GM18520 (cell line): Measurements from ENCODE around the gene LAMA2.
"Not testable (repeated sequence)": the region's sequence is repeated elsewhere in the genome, so short reads cannot be mapped to it uniquely, and the experiment has no call there.

Experiments
- ATAC-seq: cut with Tn5 transposase; IDR thresholded peaks from one replicate; pipeline ENCODE4 v1.9.1; 2021; ENCODE audit not compliant: unreplicated experiment

The LAMA2 gene

DNA sequence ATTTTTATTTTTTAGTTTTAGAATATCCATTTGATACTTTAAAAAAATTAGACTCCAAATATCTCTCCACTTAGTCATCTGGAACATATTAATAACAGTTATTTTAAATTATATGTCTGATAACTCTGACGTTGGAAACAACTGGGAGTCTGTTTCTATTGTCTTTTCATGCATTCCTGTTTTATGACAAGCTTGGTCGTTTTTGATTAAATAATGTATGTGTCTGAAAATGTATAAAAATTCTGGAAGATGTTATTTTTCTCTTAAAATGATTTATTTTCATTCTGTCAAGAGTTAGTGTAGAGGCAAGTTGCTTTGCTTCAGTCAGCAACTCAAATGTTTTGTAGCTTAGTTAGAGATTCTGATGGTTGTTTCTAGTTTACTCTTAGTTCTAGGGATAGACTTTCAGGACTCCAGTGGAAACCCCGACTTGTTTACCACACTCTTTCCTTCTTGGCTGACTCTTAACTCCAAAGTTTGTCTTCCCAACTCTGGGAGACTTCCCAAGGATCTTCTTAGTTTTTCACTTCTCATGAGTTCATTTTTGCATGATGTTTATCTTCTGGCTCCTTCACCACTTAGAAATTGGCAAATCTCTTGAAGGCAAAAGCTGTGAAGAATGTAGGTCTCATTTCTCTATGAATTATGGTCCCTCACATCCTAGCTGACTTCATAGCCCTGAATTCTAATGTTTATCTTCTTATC, 190.9 kb downstream of the LAMA2 start:
- no peak for ATAC-seq

GRCh38 chr6:129084406-129084805, 201.5 kb downstream of the LAMA2 start:
- ATAC-seq: no peak

DNA sequence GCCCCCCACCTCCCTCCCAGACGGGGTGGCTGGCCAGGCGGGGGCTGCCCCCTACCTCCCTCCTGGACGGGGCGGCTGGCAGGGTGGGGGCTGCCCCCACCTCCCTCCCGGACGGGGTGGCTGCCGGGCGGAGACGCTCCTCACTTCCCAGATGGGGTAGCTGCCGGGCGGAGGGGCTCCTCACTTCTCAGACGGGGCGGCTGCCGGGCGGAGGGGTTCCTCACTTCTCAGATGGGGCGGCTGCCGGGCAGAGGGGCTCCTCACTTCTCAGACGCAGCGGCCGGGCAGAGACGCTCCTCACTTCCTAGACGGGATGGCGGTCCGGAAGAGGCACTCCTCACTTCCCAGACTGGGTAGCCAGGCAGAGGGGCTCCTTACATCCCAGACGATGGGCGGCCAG, 205.5 kb downstream of the LAMA2 start:
- not testable (repeated sequence) for ATAC-seq

- ATAC-seq: no peak
These were observed 206.4 kb downstream of the LAMA2 start for GRCh38 chr6:129089357-129089756.

GRCh38 chr6:129094147-129094546, 211.2 kb downstream of the LAMA2 start:
- no peak for ATAC-seq

DNA sequence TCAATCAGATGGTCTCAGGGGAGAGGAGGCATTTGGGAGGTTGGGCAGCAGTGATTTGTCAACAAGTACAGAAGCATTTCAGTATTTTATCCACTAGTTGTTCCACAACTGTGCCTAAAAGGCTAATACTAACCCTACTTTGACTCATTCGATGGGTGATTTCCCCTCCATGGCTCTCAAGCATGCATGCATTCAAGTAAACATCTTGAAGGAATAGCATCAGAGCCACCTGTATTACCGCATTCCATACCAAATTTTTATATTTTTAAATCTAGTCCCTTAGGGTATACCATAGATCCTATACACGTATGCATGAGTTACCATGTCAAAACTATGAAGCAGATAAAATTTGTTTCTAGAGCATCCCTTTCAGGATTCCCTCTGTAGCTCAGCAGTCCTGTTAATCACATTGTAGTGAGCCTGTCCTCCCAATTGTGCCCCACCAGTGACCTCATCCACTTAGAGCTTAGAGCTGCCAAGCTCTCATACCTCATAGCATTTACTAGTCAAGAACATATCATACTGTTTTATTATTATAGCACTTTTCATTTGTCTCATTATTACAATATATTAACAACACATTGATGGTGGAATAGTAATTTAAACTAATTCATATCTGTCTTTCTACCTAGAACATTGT, 213.8 kb downstream of the LAMA2 start:
- no peak for ATAC-seq

DNA sequence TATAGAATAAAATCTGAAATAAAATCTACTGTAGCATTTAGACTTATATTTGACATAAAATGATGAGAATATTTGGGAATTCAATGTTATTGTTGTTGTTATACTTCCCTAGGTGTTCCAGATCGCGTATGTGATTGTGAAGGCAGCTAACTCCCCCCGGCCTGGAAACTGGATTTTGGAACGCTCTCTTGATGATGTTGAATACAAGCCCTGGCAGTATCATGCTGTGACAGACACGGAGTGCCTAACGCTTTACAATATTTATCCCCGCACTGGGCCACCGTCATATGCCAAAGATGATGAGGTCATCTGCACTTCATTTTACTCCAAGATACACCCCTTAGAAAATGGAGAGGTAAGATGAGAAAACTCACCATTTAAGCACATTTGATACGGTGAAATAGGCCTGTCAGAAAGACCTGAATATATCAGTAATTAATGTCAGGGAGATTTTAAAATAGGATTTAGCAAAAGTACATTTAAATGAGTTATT, 215.2 kb downstream of the LAMA2 start:
- no peak for ATAC-seq

- no peak for ATAC-seq
These were observed 216.8 kb downstream of the LAMA2 start for GRCh38 chr6:129099696-129100095.

- ATAC-seq: no peak
These were observed 217.2 kb downstream of the LAMA2 start for GRCh38 chr6:129100164-129100563.

- no peak for ATAC-seq
These were observed 219.8 kb downstream of the LAMA2 start for GRCh38 chr6:129102741-129103140.

DNA sequence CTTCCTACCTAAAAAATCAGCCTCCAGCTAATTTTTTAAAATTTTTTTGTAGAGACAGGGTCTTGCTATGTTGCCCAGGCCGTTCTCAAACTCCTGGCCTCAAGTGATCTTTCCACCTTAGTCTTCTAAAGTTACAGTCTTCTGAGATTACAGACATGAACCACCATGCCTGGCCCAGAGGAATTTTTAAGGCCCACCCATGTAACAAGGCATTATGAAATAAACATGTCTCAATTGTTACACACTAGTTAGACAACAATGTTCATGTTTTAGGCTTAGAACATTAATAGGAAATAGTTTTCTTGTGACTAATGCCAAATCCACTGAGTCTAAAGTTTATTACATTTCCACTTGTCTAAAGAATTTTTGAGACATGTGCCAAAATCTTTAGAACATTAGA, 221.2 kb downstream of the LAMA2 start:
- no peak for ATAC-seq

DNA sequence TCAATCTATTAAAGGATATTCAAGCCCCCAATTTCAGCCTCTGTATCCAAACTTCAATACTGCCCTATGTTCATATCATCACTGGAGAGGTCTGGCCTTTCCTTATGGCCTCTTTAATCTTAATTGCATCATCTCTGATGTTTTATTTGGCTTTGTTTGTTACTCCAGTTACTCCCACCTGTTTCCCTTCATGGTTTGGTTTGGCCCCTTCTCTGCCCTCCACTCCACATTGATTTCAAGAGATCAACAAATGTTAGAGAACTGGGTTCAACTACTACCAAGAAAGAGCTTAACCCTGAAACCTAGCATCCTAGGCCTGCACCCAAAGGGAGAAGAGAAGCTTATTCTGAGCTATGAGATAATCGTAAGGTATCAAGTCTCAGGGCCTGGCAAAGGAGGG, 221.6 kb downstream of the LAMA2 start:
- no peak for ATAC-seq

- no peak for ATAC-seq
These were observed 222.1 kb downstream of the LAMA2 start for GRCh38 chr6:129105035-129105434.

GRCh38 chr6:129105793-129106192, 222.9 kb downstream of the LAMA2 start:
- ATAC-seq: no peak

GRCh38 chr6:129108337-129108736, 225.4 kb downstream of the LAMA2 start:
- no peak for ATAC-seq

DNA sequence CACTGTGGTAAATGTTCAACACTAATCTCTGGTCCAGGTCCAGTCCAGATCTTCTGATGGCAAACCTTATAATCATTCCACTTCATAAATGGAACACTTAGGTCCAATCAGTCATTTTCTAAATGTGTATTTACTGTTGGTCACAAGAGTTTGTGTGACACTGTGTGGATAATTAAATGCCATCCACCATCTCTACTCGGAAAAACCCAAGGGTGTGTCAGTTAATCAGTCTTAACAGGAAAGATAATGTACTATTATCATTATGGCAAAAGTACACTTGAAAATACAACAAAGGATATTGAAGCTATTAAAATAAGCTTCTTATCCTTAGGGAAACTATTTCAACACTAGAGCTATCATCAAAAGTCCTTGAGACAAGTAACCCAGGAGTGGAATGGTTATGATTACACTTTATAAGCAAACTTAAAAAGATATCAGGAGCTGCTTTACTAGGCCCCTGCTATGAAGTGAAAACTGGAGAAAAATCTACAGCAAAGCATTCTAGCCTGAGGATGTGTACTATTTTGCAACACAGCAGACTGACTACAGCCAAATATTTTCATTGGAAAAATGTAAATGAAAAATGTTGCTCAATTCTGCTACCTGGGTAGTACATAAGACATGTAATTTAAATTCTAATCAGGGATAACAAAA, 227.9 kb downstream of the LAMA2 start:
- ATAC-seq: no peak

- ATAC-seq: no peak
These were observed 228.4 kb downstream of the LAMA2 start for GRCh38 chr6:129111346-129111745.

GRCh38 chr6:129111853-129112252, 228.9 kb downstream of the LAMA2 start:
- no peak for ATAC-seq

- ATAC-seq: no peak
These were observed 229.7 kb downstream of the LAMA2 start for GRCh38 chr6:129112591-129112990.

- ATAC-seq: no peak
These were observed 230.7 kb downstream of the LAMA2 start for GRCh38 chr6:129113637-129114036.

GRCh38 chr6:129114636-129115391, 231.9 kb downstream of the LAMA2 start:
- ATAC-seq: no peak
